DND-41 (cell line): ENCODE data around the gene FAM209A.

Experiments used
- EZH2 ChIP-seq: IDR thresholded peaks from 3 replicates; pipeline ENCODE4 v1.6.1; 2012; ENCODE audit warnings: borderline replicate concordance, low read depth, mild to moderate bottlenecking, moderate library complexity, low read length, inconsistent platforms; ENCODE audit not compliant: severe bottlenecking
- TF ChIP-seq, protein P1 (sequence below): IDR thresholded peaks from 2 replicates; pipeline ENCODE4 v1.5.1; 2012; ENCODE audit warnings: borderline replicate concordance, low read length, moderate library complexity, mild to moderate bottlenecking; ENCODE audit not compliant: poor library complexity, severe bottlenecking; ENCODE audit errors: extremely low read depth

DNA sequence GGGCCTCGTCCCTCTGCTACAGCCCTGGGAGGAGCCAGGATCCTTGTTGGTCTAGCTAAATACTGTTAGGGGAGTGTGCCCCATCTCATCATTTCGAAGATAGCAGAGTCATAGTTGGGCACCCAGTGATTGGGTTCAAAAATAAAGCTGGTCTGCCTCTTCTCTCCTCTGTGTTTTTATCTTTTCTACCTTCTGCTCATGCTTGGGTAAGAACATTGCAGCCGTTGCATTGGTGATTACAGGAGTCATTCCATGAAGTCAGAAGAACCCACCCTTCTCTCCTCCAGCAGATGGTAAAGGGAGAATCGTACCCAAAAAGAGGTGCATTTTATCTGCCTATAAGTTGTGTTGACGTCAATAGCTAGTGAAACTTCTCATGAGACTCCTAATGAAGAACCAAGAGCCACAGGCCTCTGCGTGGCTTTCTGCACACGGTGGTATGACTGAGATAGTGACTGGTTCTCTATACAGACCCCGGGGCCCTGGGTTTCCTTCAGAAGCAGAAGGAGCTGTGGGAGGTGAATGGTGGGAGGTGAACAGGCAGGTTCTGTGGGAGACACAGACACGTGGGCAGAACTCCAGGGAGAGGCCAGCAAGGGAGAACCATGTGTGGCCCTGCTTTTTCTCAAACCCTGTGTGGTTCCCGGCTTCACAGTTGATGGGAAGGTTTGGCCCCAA is 5.7 kb upstream of the FAM209A start:
- no peak for TF ChIP-seq EZH2
- TF ChIP-seq, protein P1, sequence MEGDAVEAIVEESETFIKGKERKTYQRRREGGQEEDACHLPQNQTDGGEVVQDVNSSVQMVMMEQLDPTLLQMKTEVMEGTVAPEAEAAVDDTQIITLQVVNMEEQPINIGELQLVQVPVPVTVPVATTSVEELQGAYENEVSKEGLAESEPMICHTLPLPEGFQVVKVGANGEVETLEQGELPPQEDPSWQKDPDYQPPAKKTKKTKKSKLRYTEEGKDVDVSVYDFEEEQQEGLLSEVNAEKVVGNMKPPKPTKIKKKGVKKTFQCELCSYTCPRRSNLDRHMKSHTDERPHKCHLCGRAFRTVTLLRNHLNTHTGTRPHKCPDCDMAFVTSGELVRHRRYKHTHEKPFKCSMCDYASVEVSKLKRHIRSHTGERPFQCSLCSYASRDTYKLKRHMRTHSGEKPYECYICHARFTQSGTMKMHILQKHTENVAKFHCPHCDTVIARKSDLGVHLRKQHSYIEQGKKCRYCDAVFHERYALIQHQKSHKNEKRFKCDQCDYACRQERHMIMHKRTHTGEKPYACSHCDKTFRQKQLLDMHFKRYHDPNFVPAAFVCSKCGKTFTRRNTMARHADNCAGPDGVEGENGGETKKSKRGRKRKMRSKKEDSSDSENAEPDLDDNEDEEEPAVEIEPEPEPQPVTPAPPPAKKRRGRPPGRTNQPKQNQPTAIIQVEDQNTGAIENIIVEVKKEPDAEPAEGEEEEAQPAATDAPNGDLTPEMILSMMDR: no peak
